NCI-H1930 (cell line): ENCODE data around the gene GLRA1.
A peak's percentile ranks its signal among the peaks of the same experiment; 100 is the strongest.

Source experiments
- DNase-seq, 2 experiments: peaks; one replicate each; lab custom pipeline; 2025; lab: John Stamatoyannopoulos, UW

GLRA1 gene

DNA sequence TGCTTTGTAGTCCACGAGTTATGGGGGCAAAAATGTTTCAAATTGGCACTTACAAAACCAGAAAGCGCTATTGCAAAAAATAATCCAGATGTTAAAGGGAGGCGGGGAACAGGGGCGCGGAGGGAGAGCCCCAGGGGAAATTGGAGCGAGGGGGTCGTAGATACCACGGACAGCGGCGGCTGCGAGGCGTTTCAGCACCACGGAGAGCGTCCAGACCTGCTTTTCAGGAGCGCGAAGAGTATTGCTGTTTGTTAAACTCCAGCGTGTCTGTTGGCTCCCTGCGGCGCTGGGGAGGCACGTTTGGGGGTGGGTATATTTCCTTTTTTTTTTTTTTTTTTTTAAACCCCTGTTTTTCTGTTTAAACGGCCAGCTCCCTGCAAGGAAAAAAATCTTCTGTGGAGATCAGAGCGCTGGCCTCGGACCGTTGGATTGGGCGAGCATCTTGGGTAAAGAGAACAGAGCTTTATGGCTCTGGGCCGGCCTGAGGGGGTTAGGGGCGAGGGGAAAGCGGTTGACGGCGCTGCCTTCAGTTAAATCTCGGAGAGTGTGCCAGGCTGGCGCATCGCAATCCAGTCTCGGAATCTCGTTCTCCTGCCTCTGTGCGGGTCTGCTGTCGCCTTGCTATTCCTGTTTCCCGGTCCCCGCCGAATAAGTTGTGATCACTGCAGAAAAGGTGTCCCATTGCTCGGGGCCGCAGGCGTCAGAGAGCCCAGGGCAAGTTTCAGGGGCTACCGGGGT is at the start of gene GLRA1:
TSS of gene GLRA1 (minus strand) at position 288 of the 738 bp plus-strand sequence. CDS start 302 bp downstream, outside the sequence.
- DNase-seq, result no peak

- no peak for DNase-seq
These were observed 46.2 kb upstream of the GLRA1 start for GRCh38 chr5:151970885-151971284.

- DNase-seq, result no peak
These were observed 43.2 kb upstream of the GLRA1 start for GRCh38 chr5:151967865-151968264.

GRCh38 chr5:151966046-151966445 is 41.4 kb upstream of the GLRA1 start:
- DNase-seq, result no peak

GRCh38 chr5:151964471-151964870 is 39.8 kb upstream of the GLRA1 start:
- DNase-seq, result no peak

GRCh38 chr5:151961557-151961956 is 36.9 kb upstream of the GLRA1 start:
- DNase-seq, result no peak

DNA sequence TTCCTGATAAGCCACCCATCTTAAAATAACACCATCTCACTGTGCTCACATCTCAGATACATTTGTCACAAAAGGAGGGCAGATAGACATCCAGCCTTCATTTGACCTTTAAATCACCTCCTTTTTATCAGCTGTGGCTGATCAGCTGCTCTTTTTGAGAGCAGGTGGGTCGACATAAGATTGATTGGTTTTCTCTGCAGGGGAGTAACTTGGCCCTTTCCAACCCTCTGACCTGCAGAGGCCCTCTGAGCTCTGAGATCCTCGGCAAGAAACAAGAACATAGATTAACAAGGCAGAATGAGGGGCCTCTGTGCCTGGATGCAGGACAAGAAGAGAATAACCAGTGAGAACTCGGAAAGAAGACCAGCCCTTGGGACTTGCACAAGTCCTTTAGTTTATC is 33.5 kb upstream of the GLRA1 start:
- no peak for DNase-seq

- DNase-seq, result no peak
These were observed 32.1 kb upstream of the GLRA1 start for GRCh38 chr5:151956725-151957124.

DNA sequence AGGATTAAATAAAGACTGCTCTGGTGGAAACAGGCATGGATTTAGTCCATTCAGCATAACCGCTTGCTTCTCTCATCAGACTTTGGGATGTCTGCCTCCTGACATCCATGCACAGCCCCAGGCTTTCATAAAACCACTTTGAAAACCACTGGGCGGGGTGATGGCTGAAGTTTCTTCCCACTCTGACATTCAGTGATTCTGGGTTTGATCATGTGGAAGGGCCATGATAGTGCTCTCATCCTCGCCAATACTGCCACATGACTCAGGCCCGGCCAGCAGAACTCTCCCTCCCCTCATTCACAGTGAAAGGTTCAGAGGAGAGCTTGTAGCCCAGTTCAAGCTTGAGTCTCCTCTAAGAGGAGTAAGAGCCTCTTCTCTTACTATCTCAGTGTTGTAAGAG is 29.6 kb upstream of the GLRA1 start:
- DNase-seq, result no peak

DNA sequence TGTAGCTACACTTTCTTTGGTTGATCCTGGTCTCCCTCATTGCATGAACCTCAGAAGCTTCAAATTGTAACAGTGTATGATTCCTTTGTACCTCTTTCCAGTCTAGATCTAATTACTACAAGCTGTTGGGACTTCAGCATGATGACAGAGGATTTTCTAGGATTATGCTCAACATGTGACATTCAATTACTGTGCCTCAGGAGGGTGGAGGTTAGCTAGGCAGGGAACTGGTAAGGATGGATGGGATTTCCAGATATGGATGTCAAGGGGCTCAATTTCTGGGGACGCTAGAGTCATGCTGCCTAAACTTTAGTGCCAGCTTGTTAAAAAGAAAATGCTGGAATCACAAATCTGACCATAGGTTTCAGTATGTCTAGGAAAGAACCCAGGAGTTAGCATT is 29.2 kb upstream of the GLRA1 start:
- no peak for DNase-seq

DNA sequence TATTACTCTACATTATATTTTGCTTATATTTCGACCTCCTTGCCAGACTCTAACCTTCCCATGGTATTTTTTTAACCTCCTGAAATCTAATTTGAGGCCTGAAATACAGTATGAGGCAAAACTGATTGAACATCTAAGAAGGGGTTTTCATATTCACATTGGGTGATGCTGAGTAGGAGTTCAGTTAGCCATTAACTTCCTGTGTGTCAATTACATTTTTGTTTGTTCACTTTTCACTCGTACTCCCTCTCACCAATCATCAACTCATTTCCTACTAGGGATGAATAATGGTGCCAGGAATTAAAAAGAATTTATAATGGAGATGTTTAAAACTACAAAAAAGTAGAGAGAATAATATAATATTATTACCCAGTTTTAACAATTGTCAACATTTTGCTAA is 27.6 kb upstream of the GLRA1 start:
- no peak for DNase-seq

DNA sequence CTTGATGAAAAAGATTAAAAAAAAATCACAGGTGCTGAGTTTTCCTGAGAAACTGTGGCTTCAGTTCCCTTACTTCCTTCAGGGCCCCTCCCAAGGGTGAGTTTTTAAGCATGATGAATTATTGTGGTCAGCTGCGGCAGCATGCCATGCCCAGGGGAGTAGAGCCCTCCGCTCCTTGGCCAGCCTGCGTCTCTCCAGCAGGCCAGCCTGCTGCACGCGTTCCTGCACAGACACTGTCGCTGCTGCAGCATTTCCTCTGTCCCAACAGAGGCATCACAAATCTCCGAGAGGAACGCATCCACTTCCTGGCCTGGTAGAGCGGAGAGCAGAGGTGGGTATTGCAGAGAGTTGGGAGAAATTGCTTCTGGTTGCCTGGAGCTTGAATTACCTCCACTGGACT is 26.1 kb upstream of the GLRA1 start:
- DNase-seq, result no peak

GRCh38 chr5:151949701-151950308 is 25.2 kb upstream of the GLRA1 start:
- no peak for DNase-seq

DNA sequence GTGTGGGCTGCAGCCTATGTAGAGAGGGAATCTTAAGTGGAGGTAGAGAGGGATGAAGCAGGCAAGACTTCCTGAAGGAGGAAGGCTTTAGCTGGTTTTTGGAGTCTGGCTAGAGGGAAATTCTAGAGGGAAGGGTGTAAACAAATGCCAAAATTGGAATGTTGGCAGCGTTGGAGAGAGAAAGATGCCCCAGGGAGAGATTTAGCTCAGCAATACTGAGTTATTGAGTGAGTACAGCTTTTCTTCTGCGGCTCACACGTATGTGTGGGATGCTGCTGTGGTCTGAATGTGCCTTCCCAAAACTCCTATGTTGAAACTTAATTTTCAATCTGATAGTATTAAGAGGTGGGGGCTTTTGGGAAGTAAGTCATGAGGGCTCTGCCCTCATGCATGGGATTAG is 24.5 kb upstream of the GLRA1 start:
- DNase-seq, result no peak

DNA sequence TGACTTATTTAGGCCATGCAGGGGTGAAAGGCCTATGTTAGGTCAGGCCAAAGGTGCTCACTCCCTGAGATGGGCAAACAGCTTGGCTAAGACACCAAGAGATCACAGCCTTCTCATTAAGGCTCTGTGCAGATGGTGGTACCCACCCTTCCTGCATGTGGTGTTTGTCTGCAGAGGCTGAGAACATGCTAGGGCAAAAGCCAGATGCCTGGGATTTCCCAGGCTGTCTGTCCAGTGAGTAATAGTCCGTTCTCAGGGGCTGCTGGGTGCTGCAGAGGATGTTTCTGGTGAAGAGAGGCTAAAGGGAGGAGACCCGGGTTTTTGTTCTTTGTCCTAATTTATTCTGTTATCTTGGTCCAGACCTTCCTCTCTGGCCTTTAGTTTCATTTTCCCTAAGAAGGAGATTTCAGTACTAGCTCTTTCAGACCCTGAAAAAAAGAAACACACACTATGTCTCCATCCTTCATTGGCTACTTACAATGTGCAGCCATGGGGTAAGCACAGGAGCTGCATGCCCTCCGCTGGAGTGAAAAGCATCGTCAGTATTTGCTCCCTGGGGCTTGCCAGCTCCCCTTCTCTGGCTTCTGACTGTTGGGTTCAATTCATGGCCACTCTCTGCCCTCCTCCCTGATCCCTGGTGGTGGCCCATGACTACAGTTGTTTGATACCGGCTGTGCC is 23.4 kb upstream of the GLRA1 start:
- no peak for DNase-seq

GRCh38 chr5:151937851-151938250 is 13.2 kb upstream of the GLRA1 start:
- DNase-seq, result no peak

GRCh38 chr5:151935135-151935695 is 10.6 kb upstream of the GLRA1 start:
- no peak for DNase-seq

DNA sequence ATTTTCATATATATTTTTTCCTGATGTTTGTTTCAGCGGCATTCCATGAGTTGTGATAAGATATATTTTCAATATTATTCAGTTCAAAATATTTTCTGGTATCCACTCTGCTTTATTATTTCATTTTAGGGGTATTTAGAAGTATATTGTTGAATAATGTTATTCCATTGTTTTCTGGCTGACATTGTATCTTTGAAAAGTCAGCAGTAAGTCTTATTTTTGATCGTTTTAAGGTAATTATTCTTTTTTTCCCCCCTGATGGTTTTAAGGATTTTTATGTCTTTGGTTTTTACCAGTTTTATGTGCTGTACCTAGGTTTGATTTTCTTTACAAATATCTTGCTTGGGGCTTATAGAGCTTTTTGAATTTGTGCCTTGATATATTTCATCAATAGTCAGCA is 6.6 kb upstream of the GLRA1 start:
- no peak for DNase-seq

GRCh38 chr5:151926188-151926587 is 1.5 kb upstream of the GLRA1 start:
- no peak for DNase-seq

DNA sequence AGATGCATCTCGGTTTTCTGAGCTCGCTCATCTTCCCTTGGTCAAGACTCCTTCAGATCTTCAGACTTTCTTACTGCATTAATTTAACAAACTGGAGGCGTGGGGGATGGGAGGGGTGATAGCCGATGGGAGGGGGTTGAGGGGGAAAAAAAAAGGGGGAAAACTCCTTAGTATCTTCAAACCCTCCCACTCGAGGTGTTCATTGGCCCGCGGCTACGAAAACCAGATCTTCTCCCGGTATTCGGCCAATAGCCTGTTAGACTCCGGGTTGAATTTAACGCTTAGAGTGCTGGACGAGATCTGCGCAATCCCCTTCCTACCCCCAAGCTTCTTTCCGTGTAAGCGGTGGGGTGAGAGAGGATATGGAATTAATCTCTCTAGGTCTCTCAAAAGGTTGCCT is 689 bp upstream of the GLRA1 start:
- DNase-seq, result peak; percentile 24 to 44

DNA sequence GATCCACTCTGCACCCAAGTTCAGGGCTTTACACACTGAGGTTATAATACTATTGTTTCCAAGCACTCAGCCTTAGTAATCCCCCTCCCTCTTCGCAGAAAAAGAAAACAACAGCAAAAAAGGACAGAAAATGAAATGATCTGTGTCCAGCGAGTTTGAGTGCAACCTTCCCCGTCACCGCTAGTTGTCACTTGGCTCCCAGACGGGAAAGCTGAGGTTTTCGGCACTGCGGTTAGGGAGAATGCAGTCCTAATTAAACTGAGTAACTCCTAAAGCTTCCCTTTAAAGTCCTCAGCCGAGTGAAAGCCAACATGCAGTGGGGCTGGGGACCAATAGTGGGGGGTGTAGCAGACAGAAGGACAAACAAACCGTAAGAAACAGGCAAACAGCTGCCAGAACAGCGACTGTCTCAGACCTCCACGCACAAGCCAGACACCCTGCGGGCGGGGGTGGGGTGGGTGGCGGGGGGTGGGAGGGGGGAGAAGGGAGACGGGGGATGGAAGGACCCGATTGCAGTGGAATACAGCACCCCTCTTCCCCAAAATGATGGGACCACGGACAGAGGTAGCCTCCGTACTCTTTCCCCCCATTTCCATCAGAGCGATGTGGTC is 680 bp downstream of the GLRA1 start:
- peak in 1 of 2 experiments; percentile 27 for DNase-seq

DNA sequence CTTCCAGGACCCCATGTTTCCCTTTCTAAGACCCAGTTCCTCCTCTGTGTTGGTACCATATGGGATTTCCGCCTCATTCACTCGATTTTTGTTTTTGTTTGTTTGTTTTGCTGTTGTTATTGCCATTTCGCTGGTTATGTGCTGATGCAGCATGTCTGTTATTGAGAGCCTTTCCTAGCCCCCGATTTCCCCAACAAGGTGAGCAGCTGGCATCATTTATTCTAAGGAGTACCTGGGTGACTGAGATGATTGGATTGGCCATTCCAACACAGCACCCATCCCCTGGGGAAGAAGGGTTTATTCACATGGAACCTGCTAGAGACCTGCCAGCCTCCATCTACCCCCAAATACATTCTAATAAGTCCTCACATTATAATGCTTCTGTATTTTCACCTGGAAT is 2.7 kb downstream of the GLRA1 start:
- no peak for DNase-seq

GRCh38 chr5:151917904-151918303 is 6.7 kb downstream of the GLRA1 start:
- peak; percentile 82 to 88 for DNase-seq
